Measurements from ENCODE around the gene MIGA2.
A peak's percentile ranks its signal among the peaks of the same experiment; 100 is the strongest.
"Not testable (repeated sequence)": the region's sequence is repeated elsewhere in the genome, so short reads cannot be mapped to it uniquely, and the experiment has no call there.

The MIGA2 gene

GRCh38 chr9:129036241-129036922 is at the start of gene MIGA2:
MIGA2 (plus strand) TSS chr9:129036626; CDS start chr9:129040595, 3,969 bp downstream.
- peak; percentile 96 for DNase-seq

- no peak for DNase-seq
These were observed 49.8 kb upstream of the MIGA2 start for GRCh38 chr9:128986671-128987070.

GRCh38 chr9:128987805-128988204 is 48.6 kb upstream of the MIGA2 start:
- DNase-seq = no peak

GRCh38 chr9:128992995-128993394 is 43.4 kb upstream of the MIGA2 start:
- DNase-seq = no peak

- no peak for DNase-seq
These were observed 40.6 kb upstream of the MIGA2 start for GRCh38 chr9:128995791-128996190.

GRCh38 chr9:128998462-128998861 is 38.0 kb upstream of the MIGA2 start:
- no peak for DNase-seq

- no peak for DNase-seq
These were observed 36.7 kb upstream of the MIGA2 start for GRCh38 chr9:128999581-129000206.

- DNase-seq = no peak
These were observed 34.7 kb upstream of the MIGA2 start for GRCh38 chr9:129001504-129002325.

- no peak for DNase-seq
These were observed 33.4 kb upstream of the MIGA2 start for GRCh38 chr9:129002992-129003391.

GRCh38 chr9:129004173-129004572 is 32.3 kb upstream of the MIGA2 start:
- DNase-seq = not testable (repeated sequence)

GRCh38 chr9:129005336-129005997 is 31.0 kb upstream of the MIGA2 start:
- DNase-seq = no peak

GRCh38 chr9:129006328-129007034 is 29.9 kb upstream of the MIGA2 start:
- DNase-seq = peak; percentile 14

GRCh38 chr9:129007035-129007765 is 29.2 kb upstream of the MIGA2 start:
- DNase-seq = no peak

- no peak for DNase-seq
These were observed 28.5 kb upstream of the MIGA2 start for GRCh38 chr9:129007766-129008468.

- no peak for DNase-seq
These were observed 27.9 kb upstream of the MIGA2 start for GRCh38 chr9:129008469-129008965.

- no peak for DNase-seq
These were observed 27.3 kb upstream of the MIGA2 start for GRCh38 chr9:129008986-129009583.

GRCh38 chr9:129009584-129010141 is 26.8 kb upstream of the MIGA2 start:
- no peak for DNase-seq

GRCh38 chr9:129010267-129010975 is 26.0 kb upstream of the MIGA2 start:
- DNase-seq = no peak

GRCh38 chr9:129011170-129011569 is 25.3 kb upstream of the MIGA2 start:
- no peak for DNase-seq

GRCh38 chr9:129011761-129012181 is 24.7 kb upstream of the MIGA2 start:
- no peak for DNase-seq

All from stimulated activated naive CD4-positive, alpha-beta T cell treated with Interleukin-2 at 50 U/mL for 16 hours (primary cell).